A549 (cell line): ENCODE results near the gene TRERF1. TPM values are rescaled to one million over a fixed set of nuclear protein-coding genes. Genes with fewer than 3 reads are reported as not detected.

Source experiments
- BHLHE40 ChIP-seq: IDR thresholded peaks from 2 replicates; pipeline ENCODE4 v1.6.1; 2012; ENCODE audit warnings: low read depth, low read length, inconsistent platforms
- CBX2 ChIP-seq: fragments of 200-600 bp; sonication (generic); IDR thresholded peaks from 2 replicates; pipeline ENCODE4 v1.6.1; 2016; ENCODE audit warnings: low read depth, mild to moderate bottlenecking, borderline replicate concordance
- CEBPB ChIP-seq, 2 experiments: fragments of >200 bp in 1 of 2; sonication (Bioruptor Twin) in 1 of 2; formaldehyde crosslinking in 1 of 2; IDR thresholded peaks; 2 replicates each; pipeline ENCODE4 v1.6.1; 2012 to 2016
- CHD2 ChIP-seq: fragments of 150-350 bp; IDR thresholded peaks from 2 replicates; pipeline ENCODE4 v1.6.1; 2014; ENCODE audit warnings: low read length; ENCODE audit not compliant: partially characterized antibody
- EP300 ChIP-seq, 2 experiments: fragments of >200 bp; sonication (Bioruptor Twin); formaldehyde crosslinking; IDR thresholded peaks; 2 replicates in 1 of 2; 3 replicates in 1 of 2; pipeline ENCODE4 v1.6.1; 2016 to 2017
- ESRRA ChIP-seq: fragments of 150-350 bp; IDR thresholded peaks from 2 replicates; pipeline ENCODE4 v1.6.1; 2014; ENCODE audit warnings: mild to moderate bottlenecking, low read length, borderline replicate concordance
- FOSB ChIP-seq: fragments of 250-450 bp; sonication (Bioruptor Pico); IDR thresholded peaks from 2 replicates; pipeline ENCODE4 v1.5.0; 2020; ENCODE audit warnings: mild to moderate bottlenecking, moderate library complexity
- FOSL2 ChIP-seq, 2 experiments: fragments of 450-650 bp in 1 of 2; fragments of >200 bp in 1 of 2; sonication (Bioruptor Twin) in 1 of 2; formaldehyde crosslinking; IDR thresholded peaks; 2 replicates each; pipeline versions ENCODE4 v1.5.0 to v1.6.1; 2016 to 2020; ENCODE audit warnings: mild to moderate bottlenecking in 1 of 2, moderate library complexity in 1 of 2
- GATA3 ChIP-seq: IDR thresholded peaks from 2 replicates; pipeline ENCODE4 v1.6.1; 2012; ENCODE audit warnings: borderline replicate concordance
- HEYL ChIP-seq: fragments of 250-450 bp; sonication (Bioruptor Pico); IDR thresholded peaks from 2 replicates; pipeline ENCODE4 v1.8.0; 2021; ENCODE audit warnings: mild to moderate bottlenecking, moderate library complexity
- JUNB ChIP-seq: fragments of >200 bp; sonication (Bioruptor Twin); formaldehyde crosslinking; IDR thresholded peaks from 2 replicates; pipeline ENCODE4 v1.6.1; 2016
- MAFK ChIP-seq: fragments of 450-650 bp; IDR thresholded peaks from 2 replicates; pipeline ENCODE4 v1.6.1; 2014; ENCODE audit not compliant: partially characterized antibody
- MAZ ChIP-seq: fragments of 150-350 bp; IDR thresholded peaks from 2 replicates; pipeline ENCODE4 v1.6.1; 2014; ENCODE audit warnings: antibody characterized with exemption, low read depth, low read length, borderline replicate concordance
- MYC ChIP-seq: IDR thresholded peaks from 2 replicates; pipeline ENCODE4 v1.6.1; 2012; ENCODE audit warnings: mild to moderate bottlenecking, inconsistent platforms, low read length, improper control_type of control experiment, borderline replicate concordance
- NFE2L2 ChIP-seq: fragments of 150-350 bp; conservative IDR thresholded peaks from 2 replicates; pipeline ENCODE4 v1.6.1; 2014; ENCODE audit warnings: low read length
- NR3C1 ChIP-seq: fragments of >200 bp; sonication (Bioruptor Twin); formaldehyde crosslinking; IDR thresholded peaks from 3 replicates; pipeline ENCODE4 v1.6.1; 2017
- POLR2A ChIP-seq: IDR thresholded peaks from 2 replicates; pipeline ENCODE4 v1.6.1; 2012; ENCODE audit warnings: mild to moderate bottlenecking, low read length
- POLR2AphosphoS2 ChIP-seq: conservative IDR thresholded peaks from 2 replicates; pipeline ENCODE4 v1.6.1; 2012; ENCODE audit warnings: low read length, improper control_type of control experiment, inconsistent platforms
- RARB ChIP-seq: fragments of 250-450 bp; sonication (Bioruptor Pico); IDR thresholded peaks from 2 replicates; pipeline ENCODE4 v1.8.0; 2021; ENCODE audit warnings: mild to moderate bottlenecking, moderate library complexity
- SMC3 ChIP-seq: fragments of >200 bp; sonication (Bioruptor Twin); formaldehyde crosslinking; IDR thresholded peaks from 3 replicates; pipeline ENCODE4 v1.6.1; 2018; ENCODE audit warnings: inconsistent platforms
- SREBF2 ChIP-seq: fragments of 450-650 bp; IDR thresholded peaks from 2 replicates; pipeline ENCODE4 v1.6.1; 2014; ENCODE audit warnings: mild to moderate bottlenecking, moderate library complexity
- TFCP2L1 ChIP-seq: fragments of 250-450 bp; sonication (Bioruptor Pico); IDR thresholded peaks from 2 replicates; pipeline ENCODE4 v1.5.0; 2021; ENCODE audit warnings: mild to moderate bottlenecking
- TP53 ChIP-seq: fragments of 250-450 bp; sonication (Bioruptor Pico); IDR thresholded peaks from 2 replicates; pipeline ENCODE4 v1.5.0; 2021; ENCODE audit warnings: mild to moderate bottlenecking, moderate library complexity
- ZFP36 ChIP-seq: fragments of 450-650 bp; IDR thresholded peaks from 2 replicates; pipeline ENCODE4 v1.6.1; 2014; ENCODE audit warnings: borderline replicate concordance; ENCODE audit not compliant: partially characterized antibody
- ZSCAN20 ChIP-seq: fragments of 250-450 bp; sonication (Bioruptor Pico); IDR thresholded peaks from 2 replicates; pipeline ENCODE4 v1.8.0; 2022; ENCODE audit warnings: mild to moderate bottlenecking, moderate library complexity
- polyA plus RNA-seq, 4 experiments: library from polyadenylated mRNA; depleted of rRNA in 3 of 4; stranded (reverse); fragments of >200 nt; fragmentation: RNase III in 1 of 4; extraction: RNeasy Plus Mini Kit Qiagen cat#74134 plus additional on column Dnase treatment in 1 of 4; gene quantifications; 2 replicates in 3 of 4; 3 replicates in 1 of 4; pipeline ENCODE4 v1.2.3, GENCODE V29; 2011 to 2017
- TF ChIP-seq, protein P1 (sequence below): fragments of 250-450 bp; sonication (Bioruptor Pico); IDR thresholded peaks from 2 replicates; pipeline ENCODE4 v1.5.0; 2020; ENCODE audit warnings: low read depth, mild to moderate bottlenecking, moderate library complexity
- TF ChIP-seq, protein P2 (sequence below): fragments of 200-600 bp; sonication (generic); IDR thresholded peaks from 2 replicates; pipeline ENCODE4 v1.6.1; 2016; ENCODE audit warnings: antibody characterized with exemption, mild to moderate bottlenecking, moderate library complexity
- TF ChIP-seq, protein P3 (sequence below): fragments of >200 bp; sonication (Bioruptor Twin); formaldehyde crosslinking; IDR thresholded peaks from 2 replicates; pipeline ENCODE4 v1.6.1; 2016
- TF ChIP-seq, protein P4 (sequence below): fragments of 450-650 bp; IDR thresholded peaks from 2 replicates; pipeline ENCODE4 v1.6.1; 2014; ENCODE audit warnings: antibody characterized with exemption
- TF ChIP-seq, protein P5 (sequence below): fragments of 150-350 bp; IDR thresholded peaks from 2 replicates; pipeline ENCODE4 v1.6.1; 2014; ENCODE audit warnings: low read depth, mild to moderate bottlenecking, low read length
- TF ChIP-seq, protein P6 (sequence below): fragments of >200 bp; sonication (Bioruptor Twin); formaldehyde crosslinking; IDR thresholded peaks from 3 replicates; pipeline ENCODE4 v1.6.1; 2016
- TF ChIP-seq, protein P7 (sequence below): IDR thresholded peaks from 2 replicates; pipeline ENCODE4 v1.6.1; 2012

TRERF1 gene
- polyA plus RNA-seq, 2 of the 4 experiments (the other 2 are of a cell fraction) = 2.4 to 3.5 TPM

DNA sequence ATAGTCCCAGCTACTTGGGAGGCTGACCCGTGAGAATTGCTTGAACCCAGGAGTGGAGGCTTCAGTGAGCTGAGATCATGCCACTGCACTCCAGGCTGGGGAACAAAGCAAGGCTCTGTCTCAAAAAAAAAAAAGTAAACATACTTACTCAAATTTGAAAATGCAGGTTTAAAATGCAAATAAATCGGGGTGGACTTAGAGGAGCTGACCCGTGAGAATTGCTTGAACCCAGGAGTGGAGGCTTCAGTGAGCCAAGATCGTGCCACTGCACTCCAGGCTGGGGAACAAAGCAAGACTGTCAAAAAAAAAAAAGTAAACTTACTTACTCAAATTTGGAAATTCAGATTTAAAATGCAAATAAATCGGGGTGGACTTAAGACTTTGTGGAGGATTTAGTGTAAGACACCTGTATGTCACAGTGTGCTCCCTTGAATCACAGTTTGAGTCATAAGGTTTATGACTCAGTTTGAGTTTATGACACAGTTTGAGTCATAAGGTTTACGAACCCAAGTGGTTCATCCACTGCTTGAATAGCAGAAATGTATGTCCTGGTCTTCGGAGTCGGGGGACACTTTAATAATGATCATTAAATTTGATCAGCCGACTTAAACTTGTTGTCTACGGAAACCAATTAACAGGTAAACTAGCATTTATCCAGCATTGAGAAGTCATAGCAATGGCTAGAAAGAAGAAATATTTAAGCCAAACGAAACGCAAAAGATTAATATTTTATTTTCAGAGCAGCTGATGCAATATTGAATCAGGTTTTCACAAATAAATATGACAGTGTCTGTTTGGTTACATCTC is 227.3 kb downstream of the TRERF1 start (continued):
- TF ChIP-seq, protein P1, sequence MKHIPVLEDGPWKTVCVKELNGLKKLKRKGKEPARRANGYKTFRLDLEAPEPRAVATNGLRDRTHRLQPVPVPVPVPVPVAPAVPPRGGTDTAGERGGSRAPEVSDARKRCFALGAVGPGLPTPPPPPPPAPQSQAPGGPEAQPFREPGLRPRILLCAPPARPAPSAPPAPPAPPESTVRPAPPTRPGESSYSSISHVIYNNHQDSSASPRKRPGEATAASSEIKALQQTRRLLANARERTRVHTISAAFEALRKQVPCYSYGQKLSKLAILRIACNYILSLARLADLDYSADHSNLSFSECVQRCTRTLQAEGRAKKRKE (CRISPR knock-in tag) = no peak
- TF ChIP-seq CBX2 (no peak), JUNB (peak; percentile 94), NR3C1 (no peak), POLR2AphosphoS2 (no peak), MAFK (no peak), RARB (CRISPR knock-in tag) (no peak), SMC3 (no peak), TFCP2L1 (CRISPR knock-in tag) (no peak), ZFP36 (no peak), CHD2 (no peak), MYC (no peak), CEBPB (IDR thresholded peaks at IDR 0.05) (peak in 1 of 2 experiments; percentile 52; a peak in 2 of 4 replicates), SREBF2 (no peak), NFE2L2 (no peak), GATA3 (peak; percentile 70; the same call in 1 of the 2 replicates), ZSCAN20 (CRISPR knock-in tag) (no peak), ESRRA (no peak), MAZ (no peak), FOSB (CRISPR knock-in tag) (no peak), EP300 (IDR thresholded peaks at IDR 0.05) (peak in 1 of 2 experiments; percentile 46; a peak in 2 of 5 replicates), BHLHE40 (no peak), FOSL2 (IDR thresholded peaks at IDR 0.05) (peak; percentile 97), FOSL2 (CRISPR knock-in tag; IDR thresholded peaks at IDR 0.05) (peak; percentile 97), HEYL (no peak), TP53 (CRISPR knock-in tag) (no peak), POLR2A (no peak)
- TF ChIP-seq, protein P2, sequence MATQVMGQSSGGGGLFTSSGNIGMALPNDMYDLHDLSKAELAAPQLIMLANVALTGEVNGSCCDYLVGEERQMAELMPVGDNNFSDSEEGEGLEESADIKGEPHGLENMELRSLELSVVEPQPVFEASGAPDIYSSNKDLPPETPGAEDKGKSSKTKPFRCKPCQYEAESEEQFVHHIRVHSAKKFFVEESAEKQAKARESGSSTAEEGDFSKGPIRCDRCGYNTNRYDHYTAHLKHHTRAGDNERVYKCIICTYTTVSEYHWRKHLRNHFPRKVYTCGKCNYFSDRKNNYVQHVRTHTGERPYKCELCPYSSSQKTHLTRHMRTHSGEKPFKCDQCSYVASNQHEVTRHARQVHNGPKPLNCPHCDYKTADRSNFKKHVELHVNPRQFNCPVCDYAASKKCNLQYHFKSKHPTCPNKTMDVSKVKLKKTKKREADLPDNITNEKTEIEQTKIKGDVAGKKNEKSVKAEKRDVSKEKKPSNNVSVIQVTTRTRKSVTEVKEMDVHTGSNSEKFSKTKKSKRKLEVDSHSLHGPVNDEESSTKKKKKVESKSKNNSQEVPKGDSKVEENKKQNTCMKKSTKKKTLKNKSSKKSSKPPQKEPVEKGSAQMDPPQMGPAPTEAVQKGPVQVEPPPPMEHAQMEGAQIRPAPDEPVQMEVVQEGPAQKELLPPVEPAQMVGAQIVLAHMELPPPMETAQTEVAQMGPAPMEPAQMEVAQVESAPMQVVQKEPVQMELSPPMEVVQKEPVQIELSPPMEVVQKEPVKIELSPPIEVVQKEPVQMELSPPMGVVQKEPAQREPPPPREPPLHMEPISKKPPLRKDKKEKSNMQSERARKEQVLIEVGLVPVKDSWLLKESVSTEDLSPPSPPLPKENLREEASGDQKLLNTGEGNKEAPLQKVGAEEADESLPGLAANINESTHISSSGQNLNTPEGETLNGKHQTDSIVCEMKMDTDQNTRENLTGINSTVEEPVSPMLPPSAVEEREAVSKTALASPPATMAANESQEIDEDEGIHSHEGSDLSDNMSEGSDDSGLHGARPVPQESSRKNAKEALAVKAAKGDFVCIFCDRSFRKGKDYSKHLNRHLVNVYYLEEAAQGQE = no peak
- TF ChIP-seq, protein P3, sequence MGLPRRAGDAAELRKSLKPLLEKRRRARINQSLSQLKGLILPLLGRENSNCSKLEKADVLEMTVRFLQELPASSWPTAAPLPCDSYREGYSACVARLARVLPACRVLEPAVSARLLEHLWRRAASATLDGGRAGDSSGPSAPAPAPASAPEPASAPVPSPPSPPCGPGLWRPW = no peak
- TF ChIP-seq, protein P4, sequence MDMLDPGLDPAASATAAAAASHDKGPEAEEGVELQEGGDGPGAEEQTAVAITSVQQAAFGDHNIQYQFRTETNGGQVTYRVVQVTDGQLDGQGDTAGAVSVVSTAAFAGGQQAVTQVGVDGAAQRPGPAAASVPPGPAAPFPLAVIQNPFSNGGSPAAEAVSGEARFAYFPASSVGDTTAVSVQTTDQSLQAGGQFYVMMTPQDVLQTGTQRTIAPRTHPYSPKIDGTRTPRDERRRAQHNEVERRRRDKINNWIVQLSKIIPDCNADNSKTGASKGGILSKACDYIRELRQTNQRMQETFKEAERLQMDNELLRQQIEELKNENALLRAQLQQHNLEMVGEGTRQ = no peak
- TF ChIP-seq, protein P5, sequence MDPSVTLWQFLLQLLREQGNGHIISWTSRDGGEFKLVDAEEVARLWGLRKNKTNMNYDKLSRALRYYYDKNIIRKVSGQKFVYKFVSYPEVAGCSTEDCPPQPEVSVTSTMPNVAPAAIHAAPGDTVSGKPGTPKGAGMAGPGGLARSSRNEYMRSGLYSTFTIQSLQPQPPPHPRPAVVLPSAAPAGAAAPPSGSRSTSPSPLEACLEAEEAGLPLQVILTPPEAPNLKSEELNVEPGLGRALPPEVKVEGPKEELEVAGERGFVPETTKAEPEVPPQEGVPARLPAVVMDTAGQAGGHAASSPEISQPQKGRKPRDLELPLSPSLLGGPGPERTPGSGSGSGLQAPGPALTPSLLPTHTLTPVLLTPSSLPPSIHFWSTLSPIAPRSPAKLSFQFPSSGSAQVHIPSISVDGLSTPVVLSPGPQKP = no peak
- TF ChIP-seq, protein P6, sequence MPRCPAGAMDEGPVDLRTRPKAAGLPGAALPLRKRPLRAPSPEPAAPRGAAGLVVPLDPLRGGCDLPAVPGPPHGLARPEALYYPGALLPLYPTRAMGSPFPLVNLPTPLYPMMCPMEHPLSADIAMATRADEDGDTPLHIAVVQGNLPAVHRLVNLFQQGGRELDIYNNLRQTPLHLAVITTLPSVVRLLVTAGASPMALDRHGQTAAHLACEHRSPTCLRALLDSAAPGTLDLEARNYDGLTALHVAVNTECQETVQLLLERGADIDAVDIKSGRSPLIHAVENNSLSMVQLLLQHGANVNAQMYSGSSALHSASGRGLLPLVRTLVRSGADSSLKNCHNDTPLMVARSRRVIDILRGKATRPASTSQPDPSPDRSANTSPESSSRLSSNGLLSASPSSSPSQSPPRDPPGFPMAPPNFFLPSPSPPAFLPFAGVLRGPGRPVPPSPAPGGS = no peak
- TF ChIP-seq, protein P7, sequence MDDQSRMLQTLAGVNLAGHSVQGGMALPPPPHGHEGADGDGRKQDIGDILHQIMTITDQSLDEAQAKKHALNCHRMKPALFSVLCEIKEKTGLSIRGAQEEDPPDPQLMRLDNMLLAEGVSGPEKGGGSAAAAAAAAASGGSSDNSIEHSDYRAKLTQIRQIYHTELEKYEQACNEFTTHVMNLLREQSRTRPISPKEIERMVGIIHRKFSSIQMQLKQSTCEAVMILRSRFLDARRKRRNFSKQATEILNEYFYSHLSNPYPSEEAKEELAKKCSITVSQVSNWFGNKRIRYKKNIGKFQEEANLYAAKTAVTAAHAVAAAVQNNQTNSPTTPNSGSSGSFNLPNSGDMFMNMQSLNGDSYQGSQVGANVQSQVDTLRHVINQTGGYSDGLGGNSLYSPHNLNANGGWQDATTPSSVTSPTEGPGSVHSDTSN = no peak
